Esophagus muscularis mucosa (tissue), 4 donors: ENCODE results near the gene TAS1R1. TPM values are rescaled to one million over a fixed set of nuclear protein-coding genes. Genes with fewer than 3 reads are reported as not detected.
A peak's percentile ranks its signal among the peaks of the same experiment; 100 is the strongest.

Source experiments
- DNase-seq: peaks from one replicate; pipeline ENCODE4 v3.0.0-alpha.2; 2017; ENCODE audit errors: extremely low spot score
- H3K27ac ChIP-seq, 4 donors: fragments of 200-600 bp; sonication (generic); replicated peaks in 1 of 4; 1 replicate in 3 of 4; 2 replicates in 1 of 4; pipeline ENCODE4 v1.5.1; 2016 to 2019; ENCODE audit warnings: mild to moderate bottlenecking in 1 of 4
- H3K27me3 ChIP-seq, 4 donors: fragments of 200-600 bp; sonication (generic); one replicate each; pipeline versions ENCODE4 v1.5.1 to v1.6.0; 2016 to 2019
- H3K36me3 ChIP-seq, 4 donors: fragments of 200-600 bp; sonication (generic); one replicate each; pipeline ENCODE4 v1.5.1; 2016 to 2019
- H3K4me1 ChIP-seq, 4 donors: fragments of 200-600 bp; sonication (generic); one replicate each; pipeline ENCODE4 v1.5.1; 2016 to 2019
- H3K4me3 ChIP-seq, 4 donors: fragments of 200-600 bp; sonication (generic); 1 replicate in 2 of 4; 2 replicates in 2 of 4; pipeline ENCODE4 v1.5.1; 2016 to 2019; ENCODE audit warnings: mild to moderate bottlenecking in 4 of 4, moderate library complexity in 1 of 4
- H3K9me3 ChIP-seq, 4 donors: fragments of 200-600 bp; sonication (generic); 1 replicate in 3 of 4; 2 replicates in 1 of 4; pipeline ENCODE4 v1.5.1; 2016 to 2019
- CTCF ChIP-seq, 3 experiments: fragments of 200-600 bp in 2 of 3; fragments of 450-650 bp in 1 of 3; sonication (generic) in 2 of 3; IDR thresholded peaks; one replicate each; pipeline ENCODE4 v1.5.1; 2017 to 2019; ENCODE audit warnings: antibody characterized with exemption in 3 of 3, mild to moderate bottlenecking in 2 of 3, moderate library complexity in 1 of 3
- EP300 ChIP-seq: sonication (generic); formaldehyde crosslinking; IDR thresholded peaks from one replicate; pipeline ENCODE4 v1.6.1; 2017; ENCODE audit warnings: antibody characterized with exemption
- POLR2A ChIP-seq: fragments of 450-650 bp; IDR thresholded peaks from one replicate; pipeline ENCODE4 v1.6.1; 2017; ENCODE audit warnings: antibody characterized with exemption, moderate library complexity, mild to moderate bottlenecking, low read depth
- POLR2AphosphoS5 ChIP-seq, 2 donors: sonication (generic); formaldehyde crosslinking; IDR thresholded peaks; one replicate each; pipeline ENCODE4 v1.6.1; 2017; ENCODE audit warnings: antibody characterized with exemption in 2 of 2
- WGBS: methylation state at CpG from one replicate; pipeline ENCODE4 v1.1.5; 2018; 5-methylcytosine and 5-hydroxymethylcytosine counted together
- intact Hi-C: fragments of 100-400 bp; cut with DNase I; formaldehyde crosslinking; loops from one replicate; pipeline ENCODE4 v1.15.1; 2023
- total RNA-seq, 4 donors: library from RNA; depleted of rRNA; stranded (reverse); fragments of >200 nt; gene quantifications; one replicate each; pipeline versions ENCODE4 v1.1.0 to v1.2.1, GENCODE V29; 2016

The TAS1R1 gene
- total RNA-seq, 4 donors from 2014 or later: not detected

- 77% methylated on average over 7 of the region's 12 CpGs for WGBS
- intact Hi-C loops: no loop called here
- DNase-seq: no peak
- Histone ChIP-seq H3K27me3 (no peaks in the 10 kb centered on the region), H3K27ac (no peak overlapping the region), H3K36me3 (peaks cover 15 to 37% (median 31%) of the 10 kb centered on the region in 4 donors), H3K9me3 (no peaks in the 10 kb centered on the region), H3K4me1 (peaks cover 58 to 79% (median 66%) of the 10 kb centered on the region in 4 donors), H3K4me3 (no peak overlapping the region)
- no peak for TF ChIP-seq EP300
- TF ChIP-seq CTCF (IDR thresholded peaks at IDR 0.05): peak in 1 of 3 experiments; percentile 39
- no peak for TF ChIP-seq POLR2A
- no peak for TF ChIP-seq POLR2AphosphoS5 (IDR thresholded peaks at IDR 0.05)
Measured at GRCh38 chr1:6585081-6585722, 30.1 kb downstream of the TAS1R1 start.

- H3K27me3 ChIP-seq: no peaks in the 10 kb centered on the region
- intact Hi-C loops: no loop called here
- H3K36me3 ChIP-seq: peaks cover 20 to 43% (median 37%) of the 10 kb centered on the region in 4 donors
- TF ChIP-seq POLR2A: no peak
- no peak for TF ChIP-seq POLR2AphosphoS5 (IDR thresholded peaks at IDR 0.05)
- no peak for TF ChIP-seq CTCF (IDR thresholded peaks at IDR 0.05)
- H3K4me3 ChIP-seq: no peak overlapping the region
- 92% methylated on average over 5 of the region's 7 CpGs for WGBS
- peak overlapping the region; percentile 50 to 65 (median 54) for H3K27ac ChIP-seq
- H3K4me1 ChIP-seq: peaks cover 52 to 77% (median 60%) of the 10 kb centered on the region in 4 donors
- DNase-seq: no peak
- H3K9me3 ChIP-seq: no peaks in the 10 kb centered on the region
Measured at GRCh38 chr1:6585841-6586240, 30.7 kb downstream of the TAS1R1 start.

- Histone ChIP-seq H3K4me3 (no peak overlapping the region), H3K27ac (peak overlapping the region; percentile 50 to 65 (median 54)), H3K36me3 (peaks cover 20 to 49% (median 42%) of the 10 kb centered on the region in 4 donors), H3K9me3 (no peaks in the 10 kb centered on the region), H3K4me1 (peaks cover 52 to 77% (median 60%) of the 10 kb centered on the region in 4 donors), H3K27me3 (no peaks in the 10 kb centered on the region)
- no peak for DNase-seq
- TF ChIP-seq POLR2A (no peak), EP300 (no peak), CTCF (IDR thresholded peaks at IDR 0.05) (no peak), POLR2AphosphoS5 (IDR thresholded peaks at IDR 0.05) (no peak)
- 72% methylated on average over 6 of the region's 11 CpGs for WGBS
- intact Hi-C loops: no loop called here
Measured at GRCh38 chr1:6586404-6586816, 31.3 kb downstream of the TAS1R1 start.

GRCh38 chr1:6587261-6588005 lies 32.3 kb downstream of the TAS1R1 start:
- 100% methylated on average over 1 of the region's 13 CpGs for WGBS
- Histone ChIP-seq H3K4me1 (peaks cover 50 to 77% (median 61%) of the 10 kb centered on the region in 4 donors), H3K4me3 (no peak overlapping the region), H3K27ac (peak overlapping the region; percentile 50 to 65 (median 54)), H3K27me3 (no peaks in the 10 kb centered on the region), H3K9me3 (no peaks in the 10 kb centered on the region), H3K36me3 (peaks cover 27 to 59% (median 52%) of the 10 kb centered on the region in 4 donors)
- DNase-seq: no peak
- intact Hi-C loops: no loop called here
- TF ChIP-seq EP300: no peak
- no peak for TF ChIP-seq POLR2AphosphoS5 (IDR thresholded peaks at IDR 0.05)
- no peak for TF ChIP-seq CTCF (IDR thresholded peaks at IDR 0.05)
- TF ChIP-seq POLR2A: no peak
